Small intestine (tissue), 7 donors: ENCODE measurements around the gene R3HDM2. TPM values are rescaled to one million over a fixed set of nuclear protein-coding genes. Genes with fewer than 3 reads are reported as not detected.
"Not testable (repeated sequence)": the region's sequence is repeated elsewhere in the genome, so short reads cannot be mapped to it uniquely, and the experiment has no call there.

Source experiments
- DNase-seq, 2 donors: peaks; one replicate each; pipeline versions ENCODE4 v3.0.0 to v3.0.0-alpha.2; 2013
- FAIRE-seq: peaks from 2 replicates; lab custom pipeline; 2012; peaks lifted over from hg19 to GRCh38; lab: Jason Lieb, UNC
- H3K27ac ChIP-seq, 3 donors: one replicate each; pipeline ENCODE4 v1.5.1; 2013; ENCODE audit warnings: low read length in 2 of 3, mild to moderate bottlenecking in 2 of 3, control low read depth in 1 of 3, inconsistent platforms in 1 of 3, low read depth in 1 of 3, moderate library complexity in 1 of 3
- H3K27me3 ChIP-seq, 3 donors: one replicate each; pipeline ENCODE4 v1.6.1; 2013; ENCODE audit warnings: low read length in 3 of 3, inconsistent platforms in 1 of 3; ENCODE audit not compliant: control insufficient read depth in 3 of 3, insufficient read depth in 3 of 3
- H3K36me3 ChIP-seq, 3 donors: one replicate each; pipeline ENCODE4 v1.6.1; 2013; ENCODE audit warnings: low read length in 3 of 3, inconsistent platforms in 1 of 3, low read depth in 1 of 3, mild to moderate bottlenecking in 1 of 3, moderate library complexity in 1 of 3; ENCODE audit not compliant: control insufficient read depth in 3 of 3, insufficient read depth in 2 of 3
- H3K4me1 ChIP-seq, 3 donors: one replicate each; pipeline ENCODE4 v1.6.1; 2013; ENCODE audit warnings: low read length in 2 of 3, inconsistent platforms in 1 of 3, low read depth in 1 of 3, mild to moderate bottlenecking in 1 of 3, moderate library complexity in 1 of 3; ENCODE audit not compliant: control insufficient read depth in 3 of 3, insufficient read depth in 2 of 3
- H3K4me3 ChIP-seq, 3 donors: one replicate each; pipeline ENCODE4 v1.5.1; 2013; ENCODE audit warnings: low read length in 3 of 3, control low read depth in 1 of 3, inconsistent platforms in 1 of 3, low read depth in 1 of 3, mild to moderate bottlenecking in 1 of 3, moderate library complexity in 1 of 3
- H3K9me3 ChIP-seq, 2 donors: one replicate each; pipeline ENCODE4 v1.6.1; 2013; ENCODE audit warnings: low read depth in 1 of 2, low read length in 1 of 2; ENCODE audit not compliant: control insufficient read depth in 2 of 2, insufficient read depth in 1 of 2
- WGBS, 3 donors: extraction: QIAGEN DNeasy Blood & Tissue Kit; methylation state at CpG; one replicate each; pipeline ENCODE4 v1.1.7; 2013; 5-methylcytosine and 5-hydroxymethylcytosine counted together
- polyA plus RNA-seq, 4 donors: library from polyadenylated mRNA; stranded (reverse) in 3 of 4; unstranded in 1 of 4; fragments of 200-250 nt in 3 of 4; fragments of 120-200 nt in 1 of 4; gene quantifications; one replicate each; pipeline versions ENCODE4 v1.2.1 to v1.2.3, GENCODE V29; 2013
- donor health status: healthy with polysubstance abuse.
- donor health status: control.
- donor health status: control.
- donor health status: Bipolar disorder and iron deficiency.
- donor health status: healthy.

Gene R3HDM2
- polyA plus RNA-seq, 4 donors = 14.5 to 62.4 (median 18.7) TPM

GRCh38 chr12:57431654-57432188, 878 bp upstream of the R3HDM2 start:
- Histone ChIP-seq H3K4me1 (peaks cover 0 to 26% (median 3%) of the 10 kb centered on the region in 3 donors), H3K27ac (peak overlapping the region in 2 of 3 donors; percentile 90 to 96), H3K27me3 (no peaks in the 10 kb centered on the region), H3K36me3 (peaks cover 0 to 2% (median 0%) of the 10 kb centered on the region in 3 donors), H3K4me3 (peak overlapping the region in 2 of 3 donors; percentile 53 to 97), H3K9me3 (no peaks in the 10 kb centered on the region)
- DNase-seq = peak in 1 of 2 donors; percentile 61
- FAIRE-seq = no peak
- 57 to 80% (median 71%) methylated on average over 11 of the region's 11 CpGs for WGBS, 3 donors

- no peaks in the 10 kb centered on the region for H3K27me3 ChIP-seq
- H3K27ac ChIP-seq = peak overlapping the region; percentile 90 to 97 (median 94)
- no peaks in the 10 kb centered on the region for H3K9me3 ChIP-seq
- no peak for FAIRE-seq
- H3K4me1 ChIP-seq = peaks cover 0 to 26% (median 3%) of the 10 kb centered on the region in 3 donors
- peak overlapping the region; percentile 69 to 97 (median 72) for H3K4me3 ChIP-seq
- peak; percentile 40 to 68 for DNase-seq
- peaks cover 0 to 9% (median 0%) of the 10 kb centered on the region in 3 donors for H3K36me3 ChIP-seq
- WGBS, 3 donors = 0 to 1% (median 0%) methylated on average over 45 to 74 of the region's 74 CpGs
Observed at GRCh38 chr12:57430112-57430930, 522 bp downstream of the R3HDM2 start.

- Histone ChIP-seq H3K27me3 (no peaks in the 10 kb centered on the region), H3K4me1 (peaks cover 0 to 22% (median 3%) of the 10 kb centered on the region in 3 donors), H3K4me3 (peak overlapping the region in 2 of 3 donors; percentile 69 to 97), H3K36me3 (peaks cover 0 to 12% (median 0%) of the 10 kb centered on the region in 3 donors), H3K27ac (peak overlapping the region; percentile 90 to 97 (median 94)), H3K9me3 (no peaks in the 10 kb centered on the region)
- FAIRE-seq (no peak), DNase-seq (peak in 1 of 2 donors; percentile 40)
- WGBS, 3 donors = 19 to 32% (median 23%) methylated on average over 9 of the region's 9 CpGs
Observed at GRCh38 chr12:57429473-57430111, 1.3 kb downstream of the R3HDM2 start.

- Histone ChIP-seq H3K9me3 (no peaks in the 10 kb centered on the region), H3K4me3 (no peak overlapping the region), H3K36me3 (peaks cover 0 to 17% (median 0%) of the 10 kb centered on the region in 3 donors), H3K27ac (peak overlapping the region in 1 of 3 donors; percentile 97), H3K27me3 (no peaks in the 10 kb centered on the region), H3K4me1 (peaks cover 0 to 18% (median 3%) of the 10 kb centered on the region in 3 donors)
- 76 to 86% (median 85%) methylated on average over 6 of the region's 6 CpGs for WGBS, 3 donors
- FAIRE-seq (no peak), DNase-seq (no peak)
Observed at GRCh38 chr12:57428965-57429364, 1.9 kb downstream of the R3HDM2 start.

- FAIRE-seq, DNase-seq, H3K4me3 ChIP-seq, H3K9me3 ChIP-seq, H3K27ac ChIP-seq, H3K27me3 ChIP-seq: not testable (repeated sequence)
- Histone ChIP-seq H3K36me3 (peaks cover 0 to 33% (median 6%) of the 10 kb centered on the region in 3 donors), H3K4me1 (peaks cover 0 to 15% (median 3%) of the 10 kb centered on the region in 3 donors)
- WGBS, 3 donors = 96 to 97% (median 96%) methylated on average over 10 of the region's 10 CpGs
Observed at GRCh38 chr12:57426948-57427347, 3.9 kb downstream of the R3HDM2 start.

GRCh38 chr12:57420482-57420881, 10.4 kb downstream of the R3HDM2 start:
- Histone ChIP-seq H3K27me3 (no peaks in the 10 kb centered on the region), H3K4me1 (no peaks in the 10 kb centered on the region), H3K36me3 (peaks cover 0 to 35% (median 8%) of the 10 kb centered on the region in 3 donors), H3K9me3 (no peaks in the 10 kb centered on the region), H3K4me3 (no peak overlapping the region), H3K27ac (no peak overlapping the region)
- no peak for FAIRE-seq
- 95 to 98% (median 96%) methylated on average over 5 of the region's 5 CpGs for WGBS, 3 donors
- no peak for DNase-seq

GRCh38 chr12:57419495-57419894, 11.3 kb downstream of the R3HDM2 start:
- FAIRE-seq = no peak
- WGBS, 3 donors = 94 to 97% (median 97%) methylated on average over 2 of the region's 2 CpGs

GRCh38 chr12:57418255-57418654, 12.6 kb downstream of the R3HDM2 start:
- Histone ChIP-seq H3K27me3 (no peaks in the 10 kb centered on the region), H3K4me1 (no peaks in the 10 kb centered on the region), H3K36me3 (peaks cover 0 to 25% (median 8%) of the 10 kb centered on the region in 3 donors), H3K9me3 (no peaks in the 10 kb centered on the region), H3K4me3 (no peak overlapping the region), H3K27ac (no peak overlapping the region)
- 85 to 87% (median 85%) methylated on average over 9 of the region's 9 CpGs for WGBS, 3 donors
- DNase-seq = no peak
- no peak for FAIRE-seq

More at GRCh38 chr12:57419495-57419894, 11.3 kb downstream of the R3HDM2 start:
- no peak for DNase-seq
- Histone ChIP-seq H3K27me3 (no peaks in the 10 kb centered on the region), H3K9me3 (no peaks in the 10 kb centered on the region), H3K4me3 (no peak overlapping the region), H3K27ac (no peak overlapping the region), H3K36me3 (peaks cover 0 to 30% (median 8%) of the 10 kb centered on the region in 3 donors), H3K4me1 (no peaks in the 10 kb centered on the region)
